Measurements from ENCODE around the gene BASP1. TPM values are rescaled to one million over a fixed set of nuclear protein-coding genes. Genes with fewer than 3 reads are reported as not detected.

BASP1 gene
- total RNA-seq, 4 donors from 2014 or later = 21.5 to 64.8 (median 26.7) TPM

DNA sequence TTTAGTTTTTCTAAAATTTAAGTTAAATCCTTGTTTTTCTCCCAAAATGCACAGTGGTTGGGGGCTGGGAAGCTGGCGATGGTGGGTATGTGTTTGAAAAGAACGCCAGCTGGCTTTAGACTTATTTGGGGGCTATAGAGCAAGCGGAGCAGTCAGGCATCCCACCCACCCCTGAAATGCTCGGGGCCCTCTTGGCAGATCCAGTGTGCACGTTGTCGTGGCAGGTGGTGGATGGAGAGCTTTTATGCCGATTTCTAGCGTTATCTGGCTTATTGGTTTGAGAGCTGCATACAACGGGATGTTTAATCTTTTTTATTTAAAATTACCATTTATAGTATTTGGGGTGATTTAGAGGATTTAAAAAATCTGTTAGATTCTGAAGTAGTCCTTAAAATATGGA, 8.1 kb downstream of the BASP1 start:
- Histone ChIP-seq H3K27me3 (no peaks in the 10 kb centered on the region), H3K9me3 (no peaks in the 10 kb centered on the region), H3K36me3 (no peaks in the 10 kb centered on the region), H3K4me3 (no peak overlapping the region), H3K27ac (no peak overlapping the region), H3K4me1 (no peaks in the 10 kb centered on the region)
- no peak for DNase-seq
- intact Hi-C loops (cut with DNase I; ENCODE audit: low total_unique reads) = no loop called here
- TF ChIP-seq POLR2A (IDR thresholded peaks at IDR 0.05) = no peak
- TF ChIP-seq CTCF (IDR thresholded peaks at IDR 0.05) = no peak

DNA sequence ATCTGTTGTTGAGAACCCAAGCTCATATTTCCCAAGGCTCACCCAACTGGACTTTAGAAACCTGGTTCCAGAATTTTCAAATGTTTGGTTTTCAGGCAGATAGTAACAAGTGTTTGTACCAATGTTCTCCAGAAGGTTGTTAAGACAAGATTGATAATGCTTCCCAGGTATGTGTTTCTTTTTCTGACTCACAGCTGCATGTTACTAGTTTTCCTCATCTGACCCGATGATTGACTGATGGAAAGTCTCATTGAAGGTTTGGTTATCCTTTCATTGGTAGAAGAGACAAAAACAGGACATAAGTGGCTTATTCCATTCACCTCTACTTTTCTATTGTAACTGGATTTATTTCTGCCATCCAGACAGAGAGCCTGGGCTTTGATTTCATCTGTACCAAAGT, 10.4 kb downstream of the BASP1 start:
- Histone ChIP-seq H3K36me3 (no peaks in the 10 kb centered on the region), H3K4me3 (no peak overlapping the region), H3K4me1 (no peaks in the 10 kb centered on the region), H3K27me3 (no peaks in the 10 kb centered on the region), H3K27ac (no peak overlapping the region), H3K9me3 (no peaks in the 10 kb centered on the region)
- intact Hi-C loops (cut with DNase I; ENCODE audit: low total_unique reads) = no loop called here
- TF ChIP-seq CTCF (IDR thresholded peaks at IDR 0.05) (no peak), POLR2A (IDR thresholded peaks at IDR 0.05) (no peak)
- DNase-seq = no peak

DNA sequence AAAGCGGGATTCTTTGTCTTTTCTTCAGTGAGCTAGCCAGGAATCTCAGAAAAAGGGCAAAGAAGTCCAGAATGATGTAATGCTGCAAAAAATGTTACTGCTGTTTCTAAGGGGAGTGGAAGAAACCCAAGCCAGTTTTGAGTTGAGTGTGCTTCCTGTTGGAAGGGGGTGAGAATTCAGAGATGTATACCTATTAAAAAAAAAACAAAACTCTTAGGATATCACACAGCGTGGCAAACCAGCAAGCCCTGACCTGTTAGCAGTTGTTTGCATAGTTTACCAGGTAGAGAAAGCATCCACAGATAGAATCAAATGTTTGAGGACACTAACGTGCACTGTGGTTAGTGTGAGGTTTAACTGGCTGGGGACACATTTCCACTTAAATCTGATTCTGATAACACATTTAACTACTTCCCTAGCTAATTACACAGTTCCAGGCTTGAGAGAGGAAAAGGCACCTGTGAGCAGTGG, 11.4 kb downstream of the BASP1 start:
- no peak for DNase-seq
- no peaks in the 10 kb centered on the region for H3K4me1 ChIP-seq
- no peaks in the 10 kb centered on the region for H3K9me3 ChIP-seq
- no peak for TF ChIP-seq POLR2A (IDR thresholded peaks at IDR 0.05)
- no peaks in the 10 kb centered on the region for H3K36me3 ChIP-seq
- no peaks in the 10 kb centered on the region for H3K27me3 ChIP-seq
- H3K27ac ChIP-seq = peak overlapping the region; percentile 57 to 65
- intact Hi-C loops (cut with DNase I; ENCODE audit: low total_unique reads) = no loop called here
- H3K4me3 ChIP-seq = no peak overlapping the region

- DNase-seq = no peak
- H3K36me3 ChIP-seq = no peaks in the 10 kb centered on the region
- H3K4me1 ChIP-seq = no peaks in the 10 kb centered on the region
- peak overlapping the region; percentile 57 to 65 for H3K27ac ChIP-seq
- H3K4me3 ChIP-seq = no peak overlapping the region
- intact Hi-C loops (cut with DNase I; ENCODE audit: low total_unique reads) = no loop called here
- TF ChIP-seq POLR2A (IDR thresholded peaks at IDR 0.05) = no peak
- TF ChIP-seq CTCF (IDR thresholded peaks at IDR 0.05) = no peak
- H3K27me3 ChIP-seq = no peaks in the 10 kb centered on the region
- no peaks in the 10 kb centered on the region for H3K9me3 ChIP-seq
These were observed 11.9 kb downstream of the BASP1 start for GRCh38 chr5:17229313-17229712.

GRCh38 chr5:17230191-17230590, 12.8 kb downstream of the BASP1 start:
- no peak for DNase-seq
- Histone ChIP-seq H3K27me3 (no peaks in the 10 kb centered on the region), H3K4me1 (no peaks in the 10 kb centered on the region), H3K36me3 (no peaks in the 10 kb centered on the region), H3K4me3 (no peak overlapping the region), H3K27ac (peak overlapping the region in 1 of 2 donors; percentile 36), H3K9me3 (no peaks in the 10 kb centered on the region)
- TF ChIP-seq CTCF (IDR thresholded peaks at IDR 0.05) = no peak
- TF ChIP-seq POLR2A (IDR thresholded peaks at IDR 0.05) = no peak
- intact Hi-C loops (cut with DNase I; ENCODE audit: low total_unique reads) = no loop called here
